ACC112 (cell line): ENCODE data around the gene TSTD1.
A peak's percentile ranks its signal among the peaks of the same experiment; 100 is the strongest.
"Not testable (repeated sequence)": the region's sequence is repeated elsewhere in the genome, so short reads cannot be mapped to it uniquely, and the experiment has no call there.

Source experiments
- H2AFZ ChIP-seq: fragments of 200-600 bp; sonication (generic); one replicate; pipeline ENCODE4 v1.6.0; 2017; ENCODE audit warnings: antibody characterized with exemption, low read length; ENCODE audit not compliant: unreplicated experiment
- H3K27ac ChIP-seq: fragments of 200-600 bp; sonication (generic); 2 replicates; pipeline ENCODE4 v1.5.1; 2014; ENCODE audit warnings: low read depth, mild to moderate bottlenecking, antibody characterized with exemption, low read length, moderate library complexity
- H3K27me3 ChIP-seq: fragments of 200-600 bp; sonication (generic); 2 replicates; pipeline ENCODE4 v1.6.1; 2014; ENCODE audit warnings: mild to moderate bottlenecking, antibody characterized with exemption, low read length, moderate library complexity, mixed read lengths; ENCODE audit not compliant: insufficient read depth
- H3K36me3 ChIP-seq: fragments of 200-600 bp; sonication (generic); 2 replicates; pipeline ENCODE4 v1.6.1; 2016; ENCODE audit warnings: mild to moderate bottlenecking, antibody characterized with exemption, low read length, moderate library complexity, mixed read lengths; ENCODE audit not compliant: insufficient read depth
- H3K4me1 ChIP-seq: fragments of 200-600 bp; sonication (generic); one replicate; pipeline ENCODE4 v1.6.1; 2016; ENCODE audit warnings: low read length, mixed read lengths; ENCODE audit not compliant: insufficient read depth, unreplicated experiment, control insufficient read depth
- H3K4me3 ChIP-seq: fragments of 200-600 bp; sonication (generic); 2 replicates; pipeline ENCODE4 v1.5.1; 2014; ENCODE audit warnings: mild to moderate bottlenecking, low read depth, low read length
- H3K79me2 ChIP-seq: fragments of 200-600 bp; sonication (generic); one replicate; pipeline ENCODE4 v1.6.0; 2016; ENCODE audit warnings: low read length; ENCODE audit not compliant: control insufficient read depth, unreplicated experiment, insufficient read depth

The TSTD1 gene

DNA sequence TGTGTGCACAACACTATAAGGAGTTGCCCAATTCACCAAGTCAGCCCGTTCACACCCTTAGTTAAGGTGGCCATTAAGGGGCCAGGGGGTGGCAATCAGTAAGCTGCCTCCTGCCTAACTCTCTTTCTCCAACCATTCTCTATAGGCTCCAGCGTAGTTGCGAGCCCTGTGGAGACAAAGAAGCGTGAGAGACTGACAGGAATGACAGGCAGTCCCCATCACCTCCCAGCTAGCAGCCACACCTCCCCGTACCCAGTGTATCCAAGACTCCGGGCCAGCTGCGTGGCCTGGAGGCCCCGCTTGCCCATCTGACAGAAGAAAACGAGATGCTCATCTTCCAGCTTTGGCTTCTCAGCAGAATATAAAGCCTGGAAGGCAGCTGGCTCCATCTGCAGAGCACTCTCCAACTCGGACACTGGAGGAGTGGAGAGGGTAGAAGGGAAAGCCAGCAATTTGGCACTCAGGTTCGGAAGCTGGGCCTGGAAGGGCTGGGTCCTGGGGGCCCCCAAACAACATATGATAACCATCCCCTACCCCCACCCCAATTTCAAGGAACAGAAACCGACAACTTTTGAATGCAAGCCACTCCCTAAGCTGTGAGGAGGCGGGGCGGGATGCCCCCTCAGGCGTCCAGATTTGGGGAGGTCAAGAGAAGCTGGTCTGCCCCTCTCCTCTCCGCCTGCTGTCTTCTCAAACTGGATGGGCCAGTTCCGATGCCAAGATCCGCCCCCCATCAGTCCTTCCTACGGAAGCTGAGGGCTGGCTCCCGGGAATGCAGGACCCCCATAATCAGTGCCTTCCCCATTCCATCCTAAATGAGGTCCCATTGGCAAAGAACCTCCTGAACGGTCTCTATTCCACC lies 872 bp downstream of the TSTD1 start:
- Histone ChIP-seq H3K36me3 (peaks cover 5% of the 10 kb centered on the region; the same call in 1 of the 2 replicates), H3K4me1 (no peaks in the 10 kb centered on the region), H3K27me3 (no peaks in the 10 kb centered on the region), H3K79me2 (peaks cover 6% of the 10 kb centered on the region), H2AFZ (no peak overlapping the region), H3K27ac (no peak overlapping the region), H3K4me3 (no peak overlapping the region)

DNA sequence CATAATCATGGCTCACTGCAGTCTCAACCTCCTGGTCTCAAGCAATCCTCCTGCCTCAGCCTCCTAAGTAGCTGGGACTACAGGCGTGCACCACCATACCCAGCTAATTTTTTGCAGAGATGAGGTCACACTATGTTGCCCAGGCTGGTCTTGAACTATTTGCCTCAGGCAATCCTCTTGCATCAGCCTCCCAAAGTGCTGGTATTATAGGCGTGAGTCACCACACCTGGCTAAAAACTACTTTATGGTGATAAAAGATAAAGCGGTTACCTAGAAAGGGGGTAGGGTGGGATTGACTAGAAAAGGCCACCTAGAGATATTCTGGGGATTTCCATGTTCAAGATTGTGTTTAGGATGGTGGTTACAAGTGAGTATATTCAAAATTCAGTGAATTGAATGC lies 5.0 kb downstream of the TSTD1 start:
- no peak overlapping the region for H3K27ac ChIP-seq
- H3K27me3 ChIP-seq = no peaks in the 10 kb centered on the region
- H3K36me3 ChIP-seq = no peaks in the 10 kb centered on the region
- no peak overlapping the region for H3K4me3 ChIP-seq
- H3K4me1 ChIP-seq = no peaks in the 10 kb centered on the region
- H2AFZ ChIP-seq = no peak overlapping the region
- H3K79me2 ChIP-seq = no peaks in the 10 kb centered on the region

DNA sequence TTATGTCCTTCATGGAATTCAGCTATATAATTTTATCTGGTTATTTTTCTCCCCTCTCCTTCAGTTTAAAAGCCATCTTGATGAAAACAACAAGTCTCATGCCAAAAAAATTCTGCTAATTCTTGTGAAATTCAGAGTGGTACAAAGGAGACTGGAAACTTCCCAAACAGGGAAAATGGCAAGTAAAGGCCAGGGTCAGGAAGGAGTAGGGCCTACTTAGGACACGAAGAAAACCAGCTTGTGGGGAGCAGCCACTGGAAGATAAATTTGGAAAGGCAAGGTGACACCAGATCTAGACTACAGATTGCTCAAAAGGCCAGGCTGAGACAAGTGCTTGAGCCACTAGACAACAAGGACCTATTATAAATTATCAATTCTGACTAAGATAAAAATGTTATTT lies 6.4 kb downstream of the TSTD1 start:
- H3K36me3 ChIP-seq = no peaks in the 10 kb centered on the region
- no peaks in the 10 kb centered on the region for H3K27me3 ChIP-seq
- H3K4me1 ChIP-seq = no peaks in the 10 kb centered on the region
- H3K27ac ChIP-seq = no peak overlapping the region
- no peaks in the 10 kb centered on the region for H3K79me2 ChIP-seq
- no peak overlapping the region for H3K4me3 ChIP-seq
- no peak overlapping the region for H2AFZ ChIP-seq

DNA sequence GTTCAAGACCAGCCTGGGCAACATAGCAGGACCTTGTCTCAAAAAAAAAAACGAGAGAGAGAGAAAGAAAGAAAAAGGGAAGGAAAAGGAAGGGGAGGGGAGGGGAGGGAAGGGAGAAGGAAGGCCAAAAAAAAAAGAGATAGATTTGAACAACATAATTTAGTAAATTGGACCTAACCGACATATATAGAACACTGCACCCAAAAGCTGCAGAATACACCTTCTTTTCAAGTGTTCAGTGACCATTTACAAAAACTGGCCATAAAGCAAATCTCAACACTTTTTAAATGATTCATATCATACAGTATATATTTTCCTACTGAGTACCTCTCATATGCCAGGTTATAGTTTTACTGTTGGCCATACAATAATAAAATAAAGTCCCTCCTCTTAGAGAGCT lies 6.9 kb downstream of the TSTD1 start:
- no peaks in the 10 kb centered on the region for H3K4me1 ChIP-seq
- no peak overlapping the region for H3K27ac ChIP-seq
- no peaks in the 10 kb centered on the region for H3K36me3 ChIP-seq
- no peaks in the 10 kb centered on the region for H3K27me3 ChIP-seq
- H3K79me2 ChIP-seq = no peaks in the 10 kb centered on the region
- H2AFZ ChIP-seq = no peak overlapping the region
- no peak overlapping the region for H3K4me3 ChIP-seq

DNA sequence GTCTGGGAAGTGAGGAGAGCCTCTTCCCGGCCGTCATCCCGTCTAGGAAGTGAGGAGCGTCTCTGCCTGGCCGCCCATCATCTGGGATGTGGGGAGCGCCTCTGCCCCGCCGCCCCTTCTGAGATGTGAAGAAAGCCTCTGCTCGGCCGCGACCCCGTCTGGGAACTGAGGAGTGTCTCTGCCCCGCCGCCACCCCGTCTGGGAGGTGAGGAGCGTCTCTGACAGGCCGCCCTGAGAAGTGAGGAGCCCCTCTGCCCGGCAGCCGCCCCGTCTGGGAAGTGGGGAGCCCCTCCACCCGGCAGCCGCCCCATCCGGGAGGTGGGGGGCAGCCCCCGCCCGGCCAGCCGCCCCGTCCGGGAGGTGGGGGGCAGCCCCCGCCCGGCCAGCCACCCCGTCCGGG lies 9.3 kb downstream of the TSTD1 start:
- not testable (repeated sequence) for H3K79me2 ChIP-seq, H3K4me1 ChIP-seq, H3K36me3 ChIP-seq, H3K4me3 ChIP-seq, H3K27me3 ChIP-seq, H2AFZ ChIP-seq, H3K27ac ChIP-seq

DNA sequence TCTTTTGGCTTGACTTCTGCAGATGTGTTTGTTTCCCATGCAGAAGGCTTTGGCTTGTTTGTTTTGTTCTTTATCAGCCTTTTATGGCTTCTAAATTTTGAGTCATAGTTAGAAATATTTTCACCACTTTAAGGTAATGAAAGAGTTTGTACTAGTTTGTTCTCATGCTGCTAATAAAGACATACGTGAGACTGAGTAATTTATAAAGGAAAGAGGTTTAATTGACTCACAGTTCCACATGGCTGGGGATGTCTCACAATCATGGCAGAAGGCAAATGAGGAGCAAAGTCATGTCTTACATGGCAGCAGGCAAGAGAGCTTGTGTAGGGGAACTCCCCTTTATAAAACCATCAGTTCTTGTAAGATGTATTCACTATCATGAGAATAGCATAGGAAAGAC lies 11.8 kb downstream of the TSTD1 start:
- not testable (repeated sequence) for H3K36me3 ChIP-seq, H3K27me3 ChIP-seq, H2AFZ ChIP-seq, H3K79me2 ChIP-seq, H3K4me3 ChIP-seq, H3K27ac ChIP-seq, H3K4me1 ChIP-seq

DNA sequence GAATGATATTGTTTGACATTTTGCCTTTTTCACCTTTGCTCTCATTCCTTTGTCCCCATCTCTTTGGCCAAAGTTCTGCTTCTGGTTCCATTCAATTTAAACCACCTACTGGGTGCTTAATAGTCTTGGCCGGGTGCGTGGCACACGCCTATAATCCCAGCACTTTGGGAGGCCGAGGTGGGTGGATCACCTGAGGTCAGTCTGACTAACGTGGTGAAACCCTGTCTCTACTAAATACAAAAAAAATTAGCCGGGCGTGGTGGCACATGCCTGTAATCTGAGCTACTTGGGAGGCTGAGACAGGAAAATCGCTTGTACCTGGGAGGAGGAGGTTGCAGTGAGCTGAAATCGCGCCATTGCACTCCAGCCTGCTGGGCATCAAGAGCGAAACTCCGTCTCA lies 16.3 kb downstream of the TSTD1 start:
- H3K27me3 ChIP-seq, H2AFZ ChIP-seq, H3K79me2 ChIP-seq, H3K36me3 ChIP-seq, H3K27ac ChIP-seq, H3K4me3 ChIP-seq: not testable (repeated sequence)
- peaks cover 10% of the 10 kb centered on the region for H3K4me1 ChIP-seq

DNA sequence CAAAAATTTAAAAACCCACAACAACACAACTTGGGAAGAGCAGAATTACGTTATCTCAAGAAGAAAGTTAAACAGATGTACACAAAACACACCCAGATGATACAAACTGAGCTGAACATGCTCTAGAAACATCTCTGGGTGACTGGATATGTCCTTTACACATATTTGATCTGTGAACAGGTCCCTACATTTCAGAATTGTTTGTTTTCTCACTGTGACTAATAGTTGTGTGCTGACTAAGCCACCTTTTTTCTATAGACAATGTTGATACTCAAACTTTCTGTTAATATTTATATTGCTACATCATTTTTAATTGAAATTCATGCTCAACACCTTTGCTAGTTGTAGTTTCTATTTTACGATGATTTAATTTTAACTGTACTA lies 16.8 kb downstream of the TSTD1 start:
- H3K4me3 ChIP-seq = peak overlapping the region; percentile 78; the same call in 1 of the 2 replicates

DNA sequence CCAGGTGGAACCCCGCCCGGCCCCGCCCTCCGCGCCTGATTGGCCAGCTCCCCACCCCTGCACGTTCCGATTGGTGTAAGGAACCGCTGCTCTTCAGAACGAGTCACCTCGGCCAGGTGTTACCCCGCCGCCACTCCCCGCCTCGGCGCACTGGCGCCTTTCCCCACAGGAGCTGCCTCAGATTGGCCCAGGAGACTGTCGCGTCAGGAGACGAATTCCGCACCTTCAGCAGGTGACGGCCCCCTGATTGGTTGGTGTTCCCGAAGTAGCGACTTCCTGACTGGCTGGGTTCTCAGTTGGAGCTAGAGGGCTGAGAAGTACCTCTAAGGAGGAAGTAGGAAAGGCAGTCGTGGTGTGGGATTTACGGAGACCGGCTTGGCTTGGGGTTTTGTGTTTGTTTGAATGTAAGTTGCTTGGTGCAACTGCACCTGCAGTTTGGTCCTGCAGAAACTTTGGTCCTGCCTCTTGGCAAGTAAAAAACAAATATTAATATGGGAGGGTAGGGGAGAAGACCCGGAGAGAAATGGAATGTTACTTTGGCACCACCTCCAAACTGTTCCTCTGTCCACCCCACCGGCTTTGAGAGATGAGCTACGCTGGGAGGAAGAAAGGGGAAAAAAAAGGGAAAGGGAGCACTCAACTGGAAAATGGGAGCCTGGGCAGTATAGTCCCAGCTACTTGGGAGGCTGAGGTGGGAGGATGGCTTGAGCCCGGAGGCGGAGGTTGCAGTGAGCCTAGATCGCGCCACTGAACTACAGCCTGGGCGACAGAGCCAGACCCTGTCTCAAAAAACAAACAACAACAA lies 17.4 kb downstream of the TSTD1 start:
- Histone ChIP-seq H3K27ac (no peak overlapping the region), H3K79me2 (no peaks in the 10 kb centered on the region), H3K27me3 (no peaks in the 10 kb centered on the region), H2AFZ (peak overlapping the region; percentile 54), H3K4me1 (peaks cover 10% of the 10 kb centered on the region), H3K36me3 (no peaks in the 10 kb centered on the region), H3K4me3 (peak overlapping the region; percentile 78)

More for the DNA sequence above, 16.8 kb downstream of the TSTD1 start:
- H3K36me3 ChIP-seq = no peaks in the 10 kb centered on the region
- no peaks in the 10 kb centered on the region for H3K79me2 ChIP-seq
- peaks cover 10% of the 10 kb centered on the region for H3K4me1 ChIP-seq
- no peak overlapping the region for H3K27ac ChIP-seq
- no peaks in the 10 kb centered on the region for H3K27me3 ChIP-seq
- H2AFZ ChIP-seq = no peak overlapping the region

DNA sequence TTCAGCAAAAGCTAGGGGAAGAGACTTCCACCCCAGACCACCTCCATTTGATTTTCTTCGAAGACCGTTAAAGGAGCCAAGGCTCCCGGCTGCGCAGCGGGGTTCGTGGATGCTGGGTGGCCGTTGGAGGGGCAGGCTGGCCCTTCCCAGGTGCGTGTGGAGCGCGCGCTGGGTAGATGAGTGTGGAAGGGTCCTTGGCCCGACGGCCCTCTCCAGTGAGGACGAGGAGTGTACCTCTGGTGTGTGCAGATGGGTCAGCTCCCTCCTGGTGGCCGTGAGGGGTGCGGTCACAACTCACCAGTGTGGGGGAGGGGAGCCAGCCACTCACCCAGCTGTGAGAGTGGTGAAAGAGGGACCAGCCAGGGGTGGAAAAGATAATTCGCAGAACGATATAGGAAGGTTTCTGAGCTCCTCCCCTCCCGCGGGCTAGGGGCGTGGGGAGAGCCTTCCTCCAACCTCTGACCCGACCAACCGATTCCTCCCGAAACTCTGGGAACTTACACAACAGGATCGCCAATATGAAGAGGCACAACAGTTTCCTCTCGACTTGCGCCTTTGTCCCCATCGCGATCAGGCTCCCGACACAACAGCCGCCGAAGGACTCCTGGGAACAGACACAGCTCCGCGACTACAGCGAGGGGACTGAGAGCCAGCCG lies 18.1 kb downstream of the TSTD1 start, which contains the start of gene F11R:
TSS of gene F11R (minus strand) at position 644 of the 656 bp plus-strand sequence. CDS start at position 565, 79 bp downstream.
- H3K27ac ChIP-seq = no peak within 1 kb of the TSS
- H2AFZ ChIP-seq = peak within 1 kb of the TSS; percentile 54
- no peaks in the 10 kb centered on the region for H3K36me3 ChIP-seq
- H3K4me1 ChIP-seq = peaks cover 10% of the 10 kb centered on the region
- H3K27me3 ChIP-seq = no peaks in the 10 kb centered on the region
- peak within 1 kb of the TSS; percentile 78 for H3K4me3 ChIP-seq
- H3K79me2 ChIP-seq = no peaks in the 10 kb centered on the region
